ENCODE results near the gene DLGAP4.

DLGAP4 gene

GRCh38 chr20:36467076-36467999 is 161.2 kb downstream of the DLGAP4 start:
- no peak overlapping the region for H3K4me3 ChIP-seq (IDR thresholded peaks at IDR 0.05; ENCODE audit: insufficient read depth, low read depth, low read length)
- H3K4me1 ChIP-seq (ENCODE audit: low read depth, poor library complexity, severe bottlenecking): peaks cover 89% of the 10 kb centered on the region
- H3K9ac ChIP-seq: peak overlapping the region; percentile 43; the same call in 1 of the 2 replicates
- no peaks in the 10 kb centered on the region for H4K20me1 ChIP-seq (ENCODE audit: insufficient read depth)
- peak overlapping the region; percentile 47 for H3K27ac ChIP-seq
- H3K4me2 ChIP-seq: peak overlapping the region; percentile 95
- H2AFZ ChIP-seq (ENCODE audit: low read depth): peak overlapping the region; percentile 6; the same call in 1 of the 2 replicates
- TF ChIP-seq, protein P1, sequence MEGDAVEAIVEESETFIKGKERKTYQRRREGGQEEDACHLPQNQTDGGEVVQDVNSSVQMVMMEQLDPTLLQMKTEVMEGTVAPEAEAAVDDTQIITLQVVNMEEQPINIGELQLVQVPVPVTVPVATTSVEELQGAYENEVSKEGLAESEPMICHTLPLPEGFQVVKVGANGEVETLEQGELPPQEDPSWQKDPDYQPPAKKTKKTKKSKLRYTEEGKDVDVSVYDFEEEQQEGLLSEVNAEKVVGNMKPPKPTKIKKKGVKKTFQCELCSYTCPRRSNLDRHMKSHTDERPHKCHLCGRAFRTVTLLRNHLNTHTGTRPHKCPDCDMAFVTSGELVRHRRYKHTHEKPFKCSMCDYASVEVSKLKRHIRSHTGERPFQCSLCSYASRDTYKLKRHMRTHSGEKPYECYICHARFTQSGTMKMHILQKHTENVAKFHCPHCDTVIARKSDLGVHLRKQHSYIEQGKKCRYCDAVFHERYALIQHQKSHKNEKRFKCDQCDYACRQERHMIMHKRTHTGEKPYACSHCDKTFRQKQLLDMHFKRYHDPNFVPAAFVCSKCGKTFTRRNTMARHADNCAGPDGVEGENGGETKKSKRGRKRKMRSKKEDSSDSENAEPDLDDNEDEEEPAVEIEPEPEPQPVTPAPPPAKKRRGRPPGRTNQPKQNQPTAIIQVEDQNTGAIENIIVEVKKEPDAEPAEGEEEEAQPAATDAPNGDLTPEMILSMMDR (conservative IDR thresholded peaks at IDR 0.05; ENCODE audit: low read depth, low read length): no peak
- H3K36me3 ChIP-seq (ENCODE audit: insufficient read depth): no peaks in the 10 kb centered on the region
- no peaks in the 10 kb centered on the region for H3K27me3 ChIP-seq (ENCODE audit: insufficient read depth, low read depth)
- H3K79me2 ChIP-seq (ENCODE audit: insufficient read depth, low read depth): peaks cover 46% of the 10 kb centered on the region; the same call in 1 of the 2 replicates

GRCh38 chr20:36468149-36469000 is 162.2 kb downstream of the DLGAP4 start:
- Histone ChIP-seq H3K27ac (peak overlapping the region; percentile 47), H4K20me1 (ENCODE audit: insufficient read depth) (no peaks in the 10 kb centered on the region), H3K36me3 (ENCODE audit: insufficient read depth) (no peaks in the 10 kb centered on the region), H3K4me1 (ENCODE audit: low read depth, poor library complexity, severe bottlenecking) (peaks cover 88% of the 10 kb centered on the region), H3K27me3 (ENCODE audit: insufficient read depth, low read depth) (no peaks in the 10 kb centered on the region), H3K4me2 (peak overlapping the region; percentile 95), H3K4me3 (IDR thresholded peaks at IDR 0.05; ENCODE audit: insufficient read depth, low read depth, low read length) (no peak overlapping the region), H2AFZ (ENCODE audit: low read depth) (peak overlapping the region; percentile 3; the same call in 1 of the 2 replicates), H3K79me2 (ENCODE audit: insufficient read depth, low read depth) (peaks cover 40% of the 10 kb centered on the region; the same call in 1 of the 2 replicates), H3K9ac (peak overlapping the region; percentile 43; the same call in 1 of the 2 replicates)
- TF ChIP-seq, protein P1 (conservative IDR thresholded peaks at IDR 0.05; ENCODE audit: low read depth, low read length): no peak

- Histone ChIP-seq H3K9ac (no peak overlapping the region), H3K4me1 (ENCODE audit: low read depth, poor library complexity, severe bottlenecking) (peaks cover 77% of the 10 kb centered on the region), H3K27me3 (ENCODE audit: insufficient read depth, low read depth) (no peaks in the 10 kb centered on the region), H3K36me3 (ENCODE audit: insufficient read depth) (no peaks in the 10 kb centered on the region), H3K79me2 (ENCODE audit: insufficient read depth, low read depth) (peaks cover 27% of the 10 kb centered on the region; the same call in 1 of the 2 replicates), H2AFZ (ENCODE audit: low read depth) (no peak overlapping the region), H3K4me3 (IDR thresholded peaks at IDR 0.05; ENCODE audit: insufficient read depth, low read depth, low read length) (no peak overlapping the region), H3K4me2 (no peak overlapping the region), H4K20me1 (ENCODE audit: insufficient read depth) (no peaks in the 10 kb centered on the region), H3K27ac (no peak overlapping the region)
- TF ChIP-seq, protein P1 (conservative IDR thresholded peaks at IDR 0.05; ENCODE audit: low read depth, low read length): no peak
Observed at GRCh38 chr20:36469973-36470372, 163.8 kb downstream of the DLGAP4 start.

DNA sequence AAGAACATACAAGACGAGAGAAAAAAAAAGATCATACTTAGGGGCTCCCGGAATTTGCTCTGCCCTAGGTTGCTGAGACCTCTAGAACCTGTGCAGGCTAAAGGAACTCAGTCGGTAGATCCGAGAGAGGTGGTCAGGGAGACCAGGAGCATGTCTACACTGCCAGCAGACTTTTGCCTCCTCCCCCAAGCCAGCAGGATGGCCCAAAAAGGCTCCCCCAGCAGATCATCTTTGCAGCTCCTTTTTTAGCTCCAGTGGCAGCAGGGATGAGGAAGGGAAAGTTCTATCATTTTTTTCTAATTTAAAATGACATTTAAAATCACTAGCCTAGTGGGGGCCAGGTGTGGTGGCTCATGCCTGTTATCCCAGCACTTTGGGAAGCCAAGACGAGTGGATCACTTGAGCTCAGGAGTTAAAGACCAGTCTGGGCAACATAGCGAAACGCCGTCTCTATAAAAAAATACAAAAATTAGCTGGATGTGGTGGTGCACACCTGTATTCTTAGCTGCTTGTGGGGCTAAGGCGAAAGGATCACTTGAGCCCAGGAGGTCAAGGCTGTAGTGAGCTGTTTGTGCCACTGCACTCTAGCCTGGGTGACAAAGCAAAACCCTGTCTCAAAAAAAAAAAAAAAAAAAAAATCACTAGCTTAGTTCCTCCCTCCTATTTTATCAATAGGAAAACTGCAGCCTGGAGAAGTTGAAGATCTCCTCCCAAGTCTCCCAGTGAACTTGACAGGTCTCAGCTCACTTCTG is 165.9 kb downstream of the DLGAP4 start:
- Histone ChIP-seq H3K27me3 (ENCODE audit: insufficient read depth, low read depth) (no peaks in the 10 kb centered on the region), H3K4me2 (peak overlapping the region; percentile 33; the same call in 1 of the 2 replicates), H2AFZ (ENCODE audit: low read depth) (no peak overlapping the region), H3K4me1 (ENCODE audit: low read depth, poor library complexity, severe bottlenecking) (peaks cover 56% of the 10 kb centered on the region), H3K36me3 (ENCODE audit: insufficient read depth) (no peaks in the 10 kb centered on the region), H3K9ac (no peak overlapping the region; the same call in 1 of the 2 replicates), H3K79me2 (ENCODE audit: insufficient read depth, low read depth) (peaks cover 27% of the 10 kb centered on the region; the same call in 1 of the 2 replicates), H3K4me3 (IDR thresholded peaks at IDR 0.05; ENCODE audit: insufficient read depth, low read depth, low read length) (no peak overlapping the region), H4K20me1 (ENCODE audit: insufficient read depth) (no peaks in the 10 kb centered on the region), H3K27ac (peak overlapping the region; percentile 14; the same call in 1 of the 2 replicates)
- TF ChIP-seq, protein P1 (conservative IDR thresholded peaks at IDR 0.05; ENCODE audit: low read depth, low read length): no peak
